Left colon (tissue), 2 donors: ENCODE results near the gene SLC30A3. TPM values are rescaled to one million over a fixed set of nuclear protein-coding genes. Genes with fewer than 3 reads are reported as not detected.
"Not testable (repeated sequence)": the region's sequence is repeated elsewhere in the genome, so short reads cannot be mapped to it uniquely, and the experiment has no call there.

ENCODE experiments used
- ATAC-seq: fragments of 200-7000 bp; cut with Tn5 transposase; one replicate; pipeline ENCODE4 v1.9.1; 2020; ENCODE audit warnings: mild to moderate bottlenecking, moderate library complexity
- DNase-seq, 2 donors: peaks; one replicate each; pipeline ENCODE4 v3.0.0-alpha.2; 2020
- intact Hi-C, 2 donors: fragments of 100-400 bp; cut with DNase I in 1 of 2; cut with micrococcal nuclease in 1 of 2; formaldehyde crosslinking; loops; one replicate each; pipeline versions ENCODE4 v1.11.2 to v1.14.0; 2022; cut with DNase I, micrococcal nuclease
- total RNA-seq, 2 donors: library from RNA; stranded (reverse); fragmentation: NEBNext Ultra II Directional; extraction: Animal tissue kit (Norgen Biotek cat#: 25700); gene quantifications; one replicate each; pipeline ENCODE4 v1.2.1, GENCODE V29; 2021
- donor health status: DM: no; HTN: no; CAD: no.
- donor health status: DM: yes; HTN: yes; CAD: no.

Gene SLC30A3
- total RNA-seq, 2 donors from 2014 or later = not detected

- no peak for ATAC-seq
- DNase-seq = no peak
- intact Hi-C loops = no loop called here
These were observed 29.0 kb upstream of the SLC30A3 start for GRCh38 chr2:27291865-27292264.

GRCh38 chr2:27290549-27290948, 27.7 kb upstream of the SLC30A3 start:
- ATAC-seq = no peak
- intact Hi-C loops = no loop called here
- no peak for DNase-seq

- ATAC-seq (no peak), DNase-seq (no peak)
- intact Hi-C loops = loop anchor here in 1 of 2 donors (10.0 kb wide), 1 partner anchor 194 kb away; no protein-coding TSS in a partner anchor
These were observed 25.8 kb upstream of the SLC30A3 start for GRCh38 chr2:27288610-27289009.

GRCh38 chr2:27285481-27285880, 22.6 kb upstream of the SLC30A3 start:
- DNase-seq (no peak), ATAC-seq (no peak)
- intact Hi-C loops = loop anchor here in 1 of 2 donors (10.0 kb wide), 1 partner anchor 191 kb away; no protein-coding TSS in a partner anchor

- intact Hi-C loops = loop anchor here (5.0 to 10.0 kb wide), 2 partner anchors 188 to 190 kb away; no protein-coding TSS in a partner anchor
- DNase-seq (no peak), ATAC-seq (no peak)
These were observed 22.1 kb upstream of the SLC30A3 start for GRCh38 chr2:27284996-27285395.

GRCh38 chr2:27282892-27283291, 20.0 kb upstream of the SLC30A3 start:
- DNase-seq (no peak), ATAC-seq (no peak)
- intact Hi-C loops = loop anchor here (5.0 to 10.0 kb wide), 2 partner anchors 186 to 188 kb away; no protein-coding TSS in a partner anchor

GRCh38 chr2:27281855-27282559, 19.2 kb upstream of the SLC30A3 start, which contains the start of gene TRIM54:
TSS of gene TRIM54 (plus strand) at chr2:27282429. CDS start at chr2:27282732, 303 bp downstream.
- intact Hi-C loops = loop anchor here (5.0 to 10.0 kb wide), 2 partner anchors 185 to 187 kb away; no protein-coding TSS in a partner anchor
- DNase-seq (no peak), ATAC-seq (no peak)

- intact Hi-C loops = loop anchor here (5.0 to 10.0 kb wide), 2 partner anchors 184 to 187 kb away; no protein-coding TSS in a partner anchor
- DNase-seq (no peak), ATAC-seq (no peak)
These were observed 18.6 kb upstream of the SLC30A3 start for GRCh38 chr2:27281442-27281841.

- DNase-seq (no peak), ATAC-seq (no peak)
- intact Hi-C loops = loop anchor here (5.0 to 10.0 kb wide), 2 partner anchors 184 to 186 kb away; no protein-coding TSS in a partner anchor
These were observed 18.0 kb upstream of the SLC30A3 start for GRCh38 chr2:27280826-27281225.

GRCh38 chr2:27278010-27278409, 15.2 kb upstream of the SLC30A3 start:
- no peak for ATAC-seq
- no peak for DNase-seq
- intact Hi-C loops = no loop called here

- ATAC-seq = no peak
- intact Hi-C loops = no loop called here
- DNase-seq = no peak
These were observed 12.6 kb upstream of the SLC30A3 start, which contains the start of gene DNAJC5G for GRCh38 chr2:27275211-27276150. TSS of gene DNAJC5G (plus strand) at chr2:27275433. CDS start at chr2:27276729, 1,296 bp downstream.

- ATAC-seq, DNase-seq, intact Hi-C loops: not testable (repeated sequence)
These were observed 10.0 kb upstream of the SLC30A3 start for GRCh38 chr2:27272537-27273522.

- intact Hi-C loops = no loop called here
- no peak for DNase-seq
These were observed 8.9 kb upstream of the SLC30A3 start for GRCh38 chr2:27271631-27272340.

GRCh38 chr2:27270670-27271069, 7.8 kb upstream of the SLC30A3 start:
- no peak for ATAC-seq
- DNase-seq = no peak
- intact Hi-C loops = no loop called here

More at GRCh38 chr2:27271631-27272340, 8.9 kb upstream of the SLC30A3 start:
- no peak for ATAC-seq

GRCh38 chr2:27270131-27270530, 7.3 kb upstream of the SLC30A3 start:
- ATAC-seq (no peak), DNase-seq (no peak)
- intact Hi-C loops = no loop called here

GRCh38 chr2:27268296-27268695, 5.4 kb upstream of the SLC30A3 start:
- DNase-seq, ATAC-seq, intact Hi-C loops: not testable (repeated sequence)

- ATAC-seq (no peak), DNase-seq (no peak)
- intact Hi-C loops = no loop called here
These were observed 2.7 kb upstream of the SLC30A3 start for GRCh38 chr2:27265536-27265870.
